Muscle layer of duodenum (tissue), 2 donors: ENCODE data around the gene KCTD7.
A peak's percentile ranks its signal among the peaks of the same experiment; 100 is the strongest.
"Not testable (repeated sequence)": the region's sequence is repeated elsewhere in the genome, so short reads cannot be mapped to it uniquely, and the experiment has no call there.

Experiments
- H3K27ac ChIP-seq: one replicate; pipeline ENCODE4 v1.7.0; 2013; ENCODE audit warnings: mild to moderate bottlenecking, low read length
- H3K27me3 ChIP-seq: one replicate; pipeline ENCODE4 v1.7.0; 2013; ENCODE audit warnings: low read depth, mild to moderate bottlenecking, control low read depth, low read length
- H3K36me3 ChIP-seq, 2 donors: one replicate each; pipeline ENCODE4 v1.7.0; 2013; ENCODE audit warnings: low read length in 2 of 2, control low read depth in 1 of 2, mild to moderate bottlenecking in 1 of 2; ENCODE audit not compliant: insufficient read depth in 2 of 2, control insufficient read depth in 1 of 2
- H3K4me1 ChIP-seq, 2 donors: one replicate each; pipeline ENCODE4 v1.7.0; 2013; ENCODE audit warnings: low read length in 2 of 2, mild to moderate bottlenecking in 2 of 2, control low read depth in 1 of 2, moderate library complexity in 1 of 2; ENCODE audit not compliant: insufficient read depth in 2 of 2, control insufficient read depth in 1 of 2
- H3K4me3 ChIP-seq, 2 donors: one replicate each; pipeline ENCODE4 v1.7.0; 2013; ENCODE audit warnings: low read length in 2 of 2, low read depth in 1 of 2, mild to moderate bottlenecking in 1 of 2
- H3K9me3 ChIP-seq, 2 donors: one replicate each; pipeline ENCODE4 v1.7.0; 2013; ENCODE audit warnings: low read length in 2 of 2, control low read depth in 1 of 2, mild to moderate bottlenecking in 1 of 2; ENCODE audit not compliant: control insufficient read depth in 1 of 2
- donor health status: healthy.

The KCTD7 gene

DNA sequence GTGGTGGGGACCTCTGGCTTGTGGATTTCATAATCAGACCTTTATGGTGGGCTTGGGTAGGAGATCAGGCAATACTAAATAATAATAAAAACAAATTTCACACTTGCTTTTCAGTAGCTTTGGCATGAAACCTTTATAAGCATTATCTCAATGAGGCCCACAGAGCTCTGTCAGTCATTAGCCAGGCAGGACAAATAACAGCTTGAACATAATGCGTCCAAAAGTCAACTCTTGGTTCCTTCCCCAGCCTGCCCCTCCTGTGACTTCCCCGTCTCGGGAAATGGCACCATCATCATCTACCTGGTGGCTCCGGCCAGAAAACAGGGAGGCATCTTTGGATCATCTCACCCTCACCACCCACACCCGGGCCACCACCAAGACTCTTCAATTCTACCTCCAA is 40.8 kb downstream of the KCTD7 start:
- Histone ChIP-seq H3K4me3 (no peak overlapping the region), H3K9me3 (no peaks in the 10 kb centered on the region), H3K36me3 (no peaks in the 10 kb centered on the region), H3K27ac (no peak overlapping the region), H3K4me1 (peaks cover 0 to 2% of the 10 kb centered on the region in 2 donors), H3K27me3 (no peaks in the 10 kb centered on the region)

DNA sequence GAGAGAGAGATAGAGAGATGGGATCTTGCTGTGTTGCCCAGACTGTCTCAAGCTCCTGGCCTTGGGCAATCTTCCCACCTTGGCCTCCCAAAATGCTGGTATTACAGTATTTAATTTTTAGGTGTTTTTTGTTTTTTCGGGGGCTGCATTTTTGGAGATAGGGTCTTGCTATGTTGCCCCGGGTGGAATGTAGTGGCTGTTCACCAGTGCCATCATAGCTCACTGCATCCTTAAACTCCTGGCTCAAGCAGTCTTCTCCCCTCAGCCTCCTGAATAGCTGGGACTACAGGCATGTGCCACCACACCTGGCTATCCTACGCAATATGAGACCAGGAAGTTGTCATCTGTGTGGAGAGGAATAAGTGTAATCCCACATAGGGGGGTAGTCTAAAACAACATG is 42.4 kb downstream of the KCTD7 start:
- no peaks in the 10 kb centered on the region for H3K9me3 ChIP-seq
- H3K4me3 ChIP-seq, result no peak overlapping the region
- H3K36me3 ChIP-seq, result no peaks in the 10 kb centered on the region
- H3K27ac ChIP-seq, result no peak overlapping the region
- H3K27me3 ChIP-seq, result no peaks in the 10 kb centered on the region
- H3K4me1 ChIP-seq, result peaks cover 0 to 2% of the 10 kb centered on the region in 2 donors

DNA sequence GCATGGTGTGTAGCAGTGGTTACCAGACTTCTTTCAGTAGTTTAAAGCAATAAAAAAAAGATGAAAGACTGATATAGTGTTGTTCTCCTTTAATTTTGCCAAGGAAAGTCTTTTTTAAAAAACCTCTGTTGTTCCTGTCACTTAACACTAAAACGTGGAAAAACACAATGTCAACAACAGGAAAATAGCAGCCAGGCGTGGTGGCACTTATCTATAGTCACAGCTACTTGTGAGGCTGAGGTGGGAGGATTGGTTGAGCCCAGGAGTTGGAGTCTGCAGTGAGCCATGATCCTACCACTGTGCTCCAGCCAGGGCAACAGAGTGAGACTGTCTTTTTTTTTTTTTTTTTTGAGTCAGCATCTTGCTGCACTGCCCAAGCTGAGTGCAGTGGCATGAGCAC is 42.8 kb downstream of the KCTD7 start:
- H3K4me3 ChIP-seq, H3K27ac ChIP-seq, H3K36me3 ChIP-seq, H3K4me1 ChIP-seq, H3K9me3 ChIP-seq, H3K27me3 ChIP-seq: not testable (repeated sequence)

DNA sequence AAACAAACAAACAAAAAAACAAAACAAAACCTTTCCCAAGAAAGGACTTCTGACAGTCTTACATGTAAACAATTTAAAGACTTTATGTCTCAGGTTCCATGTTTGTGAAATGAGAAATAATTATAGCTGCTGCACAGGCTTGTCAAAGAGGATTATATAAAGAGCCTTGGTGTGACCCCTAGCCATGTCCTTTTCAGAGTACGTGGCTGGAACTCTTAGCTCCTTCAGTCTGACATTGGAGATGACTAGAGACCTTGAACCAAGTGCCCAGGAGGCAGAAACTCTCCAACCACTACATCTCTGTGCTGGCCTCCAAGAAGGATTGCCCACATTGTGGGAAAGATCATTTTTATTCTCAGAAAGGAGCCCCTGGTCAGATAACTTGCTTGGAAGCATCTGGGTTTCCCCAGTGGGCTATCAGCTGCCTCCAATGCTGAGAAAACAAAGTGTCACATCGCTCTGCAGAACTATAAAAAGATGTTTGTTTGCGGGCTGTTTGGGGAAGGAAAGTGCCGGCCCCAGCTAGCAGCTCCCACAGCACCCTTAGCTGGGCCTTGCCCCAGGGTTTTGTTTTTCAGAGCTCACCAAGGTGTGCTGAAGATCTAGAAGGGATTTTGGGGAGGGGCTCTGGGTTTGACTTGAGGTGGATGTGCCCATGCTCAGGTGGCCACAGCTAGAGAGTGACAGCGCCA is 43.9 kb downstream of the KCTD7 start:
- not testable (repeated sequence) for H3K4me1 ChIP-seq, H3K4me3 ChIP-seq, H3K27me3 ChIP-seq, H3K36me3 ChIP-seq, H3K9me3 ChIP-seq, H3K27ac ChIP-seq

DNA sequence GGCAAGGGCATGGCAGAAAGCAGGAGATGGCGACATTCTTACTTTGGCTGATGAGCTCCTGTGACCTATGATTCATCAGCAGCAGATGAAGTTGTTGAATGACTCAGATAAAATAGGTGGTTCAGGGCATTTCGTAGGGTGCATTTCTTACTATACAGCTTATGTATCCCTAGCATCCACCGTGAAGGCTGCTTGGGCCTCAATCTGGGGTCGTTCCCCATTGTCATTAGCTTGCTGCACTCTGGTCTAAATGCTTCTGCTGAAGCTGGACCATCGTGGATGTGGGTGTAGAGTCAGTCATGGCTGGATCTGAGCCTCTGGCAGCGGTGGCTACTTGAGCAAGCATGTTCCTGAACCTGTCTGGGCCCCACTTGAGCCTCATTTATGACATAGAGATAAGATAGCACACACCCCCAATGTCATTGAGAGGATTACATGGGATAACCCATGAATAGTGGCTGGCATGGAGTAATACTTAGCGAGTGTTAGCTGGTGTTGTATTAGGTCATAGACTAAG is 44.5 kb downstream of the KCTD7 start:
- H3K27ac ChIP-seq, H3K4me3 ChIP-seq, H3K4me1 ChIP-seq, H3K27me3 ChIP-seq, H3K9me3 ChIP-seq, H3K36me3 ChIP-seq: not testable (repeated sequence)

GRCh38 chr7:66679633-66680244 is 51.1 kb downstream of the KCTD7 start:
- no peaks in the 10 kb centered on the region for H3K36me3 ChIP-seq
- H3K4me1 ChIP-seq, result peaks cover 0 to 10% of the 10 kb centered on the region in 2 donors
- H3K9me3 ChIP-seq, result no peaks in the 10 kb centered on the region
- no peak overlapping the region for H3K27ac ChIP-seq
- H3K4me3 ChIP-seq, result no peak overlapping the region
- H3K27me3 ChIP-seq, result no peaks in the 10 kb centered on the region

DNA sequence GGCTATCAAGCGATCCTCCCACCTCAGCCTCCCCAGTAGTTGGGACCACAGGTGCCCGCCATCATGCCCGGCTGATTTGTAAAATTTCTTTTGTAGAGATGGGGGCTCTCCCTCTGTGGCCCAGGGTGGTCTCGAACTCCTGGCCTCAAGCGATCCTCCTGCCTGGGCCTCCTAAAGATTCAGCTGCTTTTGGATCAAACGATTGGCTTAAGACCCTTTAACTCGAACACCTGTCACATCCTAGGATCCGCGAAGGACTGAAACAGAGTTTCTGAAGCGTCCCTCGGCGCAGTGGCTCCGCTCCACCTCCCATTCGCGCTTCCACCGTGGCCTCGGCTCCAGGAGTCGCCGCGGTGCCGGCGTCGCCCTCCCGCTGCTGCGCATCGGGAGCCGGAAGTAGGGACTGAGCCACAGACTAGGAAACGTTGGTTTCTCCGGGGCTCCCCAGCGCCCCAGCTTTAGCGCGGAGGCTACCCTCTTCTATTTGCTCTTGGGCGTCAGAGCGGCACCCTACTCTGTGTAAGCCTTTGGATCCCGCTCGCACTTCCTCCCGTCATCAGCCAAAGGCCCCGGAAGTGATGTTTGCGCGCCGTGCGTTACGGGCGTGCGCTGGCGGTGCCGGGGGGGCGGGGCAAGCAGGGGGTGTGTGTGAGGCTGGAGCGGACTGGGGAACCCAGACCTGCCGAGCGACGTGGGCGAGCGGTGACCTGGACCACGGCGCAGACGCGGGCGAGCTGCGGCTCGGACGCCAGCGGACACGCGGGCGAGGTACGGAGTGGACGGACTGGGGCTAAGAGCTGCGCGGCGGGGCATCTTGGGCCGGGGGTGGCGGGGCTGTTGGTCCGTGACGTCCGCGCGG is 53.0 kb downstream of the KCTD7 start:
- peak overlapping the region; percentile 96 for H3K27ac ChIP-seq
- peak overlapping the region; percentile 79 to 91 for H3K4me3 ChIP-seq
- H3K4me1 ChIP-seq, result peaks cover 0 to 10% of the 10 kb centered on the region in 2 donors
- H3K36me3 ChIP-seq, result no peaks in the 10 kb centered on the region
- no peaks in the 10 kb centered on the region for H3K9me3 ChIP-seq
- no peaks in the 10 kb centered on the region for H3K27me3 ChIP-seq

DNA sequence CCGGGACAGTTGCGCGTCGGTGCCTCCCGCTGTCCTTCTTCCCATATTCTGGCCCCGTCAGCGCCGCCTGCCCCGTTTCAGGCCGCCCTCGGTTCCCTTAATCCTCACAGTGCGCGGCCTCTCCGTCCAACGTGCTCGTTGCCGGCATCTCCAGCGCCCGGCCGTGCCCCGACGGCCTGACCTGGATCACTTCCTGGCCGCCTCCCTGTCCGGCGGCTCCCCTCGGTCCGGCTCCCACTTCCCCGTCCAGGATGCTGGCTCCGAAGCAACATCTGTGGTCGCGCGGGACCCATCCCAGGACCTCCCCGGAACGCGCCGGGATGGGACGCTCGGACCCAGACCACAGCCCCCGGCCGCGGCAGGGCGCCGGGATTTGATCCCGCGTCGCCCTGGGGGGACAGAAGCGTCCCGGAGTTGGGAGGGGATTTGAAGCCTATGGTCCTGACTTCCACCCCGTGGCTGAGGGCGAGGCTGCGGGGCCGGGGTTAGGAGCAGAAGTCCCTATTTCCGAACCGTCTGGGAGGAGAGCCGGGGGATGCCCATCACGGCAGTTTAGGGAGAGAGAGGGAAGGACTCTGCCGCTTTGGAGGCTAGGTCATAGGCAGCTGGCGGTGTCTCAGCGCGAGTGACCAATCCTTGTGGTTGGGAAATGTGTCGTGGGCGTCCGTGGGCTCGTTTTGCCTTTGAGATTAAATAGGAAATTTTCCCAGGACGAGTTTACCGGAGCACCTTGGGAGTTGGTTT is 53.8 kb downstream of the KCTD7 start:
- no peaks in the 10 kb centered on the region for H3K9me3 ChIP-seq
- H3K36me3 ChIP-seq, result no peaks in the 10 kb centered on the region
- no peaks in the 10 kb centered on the region for H3K27me3 ChIP-seq
- H3K4me1 ChIP-seq, result peaks cover 0 to 10% of the 10 kb centered on the region in 2 donors
- peak overlapping the region; percentile 79 to 91 for H3K4me3 ChIP-seq
- H3K27ac ChIP-seq, result peak overlapping the region; percentile 96

DNA sequence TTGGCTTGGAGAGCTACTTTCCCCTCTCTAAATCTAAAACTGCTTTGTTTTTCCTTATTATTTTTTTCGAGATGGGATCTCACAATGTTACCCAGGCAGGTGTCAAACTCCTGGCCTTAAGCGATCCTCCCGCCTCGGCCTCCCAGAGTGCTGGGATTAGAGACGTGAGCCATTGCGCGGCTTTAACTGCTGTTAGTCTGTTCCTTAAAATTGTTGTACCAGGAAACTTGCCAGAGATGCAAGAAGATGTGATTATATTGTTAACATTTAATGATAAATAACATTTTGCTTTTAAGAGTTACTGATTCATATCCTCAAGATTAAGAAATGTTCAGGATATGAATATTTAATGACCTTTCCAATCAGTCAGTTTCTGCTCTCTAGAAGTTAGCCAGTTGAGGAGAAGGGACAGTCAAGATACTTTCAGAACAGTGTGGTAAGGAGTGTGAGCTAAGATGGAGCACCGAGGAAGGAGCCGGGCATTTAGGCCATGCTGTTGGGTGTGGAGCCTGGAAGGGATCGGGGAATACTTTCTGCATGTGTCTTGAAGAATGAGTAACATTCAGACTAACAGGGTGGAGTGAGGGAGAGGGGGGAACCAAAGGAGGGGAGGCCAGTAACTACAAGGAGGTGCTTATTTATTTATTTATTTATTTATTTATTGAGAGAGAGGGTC is 54.6 kb downstream of the KCTD7 start:
- H3K36me3 ChIP-seq, H3K27me3 ChIP-seq, H3K4me1 ChIP-seq, H3K27ac ChIP-seq, H3K9me3 ChIP-seq: not testable (repeated sequence)
- H3K4me3 ChIP-seq, result peak overlapping the region; percentile 79 to 91

DNA sequence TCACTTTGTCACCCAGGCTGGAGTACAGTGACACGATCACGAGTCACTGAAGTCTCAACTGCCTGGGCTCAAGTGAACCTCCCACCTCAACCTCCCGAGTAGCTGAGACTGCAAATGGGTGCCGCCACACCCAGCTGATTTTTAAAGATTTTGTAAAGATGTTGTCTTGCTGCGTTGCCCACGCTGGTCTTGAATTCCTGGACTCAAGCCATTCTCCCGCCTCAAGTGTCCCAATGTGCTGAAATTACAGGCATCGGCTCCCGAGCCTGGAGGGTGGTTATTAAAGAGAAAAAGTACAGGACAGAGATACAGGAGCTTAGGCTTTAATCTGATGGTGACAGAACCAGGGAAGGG is 55.1 kb downstream of the KCTD7 start:
- no peak overlapping the region for H3K4me3 ChIP-seq
- H3K27me3 ChIP-seq, result no peaks in the 10 kb centered on the region
- no peaks in the 10 kb centered on the region for H3K36me3 ChIP-seq
- peaks cover 0 to 10% of the 10 kb centered on the region in 2 donors for H3K4me1 ChIP-seq
- no peaks in the 10 kb centered on the region for H3K9me3 ChIP-seq
- H3K27ac ChIP-seq, result no peak overlapping the region
